Erythroblast (primary cell): ENCODE measurements around the gene NKD2.

ENCODE experiments used
- DNase-seq, 2 experiments: peaks; one replicate each; lab custom pipeline; 2025; lab: John Stamatoyannopoulos, UW
- GATA1 ChIP-seq: IDR thresholded peaks from 2 replicates; pipeline ENCODE4 v1.6.1; 2011; ENCODE audit warnings: low read depth, mild to moderate bottlenecking, control low read depth, low read length, moderate library complexity
- POLR2A ChIP-seq: IDR thresholded peaks from 2 replicates; pipeline ENCODE4 v1.6.1; 2011; ENCODE audit warnings: mild to moderate bottlenecking, low read length

Gene NKD2

GRCh38 chr5:983238-983524 is 25.4 kb upstream of the NKD2 start:
- DNase-seq = no peak
- TF ChIP-seq GATA1 = no peak
- no peak for TF ChIP-seq POLR2A

GRCh38 chr5:983568-983967 is 25.0 kb upstream of the NKD2 start:
- TF ChIP-seq POLR2A = no peak
- TF ChIP-seq GATA1 = no peak

GRCh38 chr5:984774-985173 is 23.8 kb upstream of the NKD2 start:
- TF ChIP-seq POLR2A (no peak), GATA1 (no peak)
- DNase-seq = no peak

More at GRCh38 chr5:983568-983967, 25.0 kb upstream of the NKD2 start:
- DNase-seq = no peak

- TF ChIP-seq GATA1 (no peak), POLR2A (no peak)
- no peak for DNase-seq
These were observed 20.8 kb upstream of the NKD2 start for GRCh38 chr5:987761-988160.

- no peak for DNase-seq
- TF ChIP-seq GATA1 (no peak), POLR2A (no peak)
These were observed 20.3 kb upstream of the NKD2 start for GRCh38 chr5:988322-988721.

- DNase-seq = peak; percentile 30 to 55
These were observed 18.6 kb upstream of the NKD2 start for GRCh38 chr5:989961-990530.

GRCh38 chr5:991472-992267 is 16.9 kb upstream of the NKD2 start:
- no peak for DNase-seq
- TF ChIP-seq POLR2A (no peak), GATA1 (no peak)

More at GRCh38 chr5:989961-990530, 18.6 kb upstream of the NKD2 start:
- TF ChIP-seq GATA1 (no peak), POLR2A (no peak)

GRCh38 chr5:994272-994607 is 14.4 kb upstream of the NKD2 start:
- TF ChIP-seq POLR2A (no peak), GATA1 (no peak)

GRCh38 chr5:994821-995220 is 13.8 kb upstream of the NKD2 start:
- peak in 1 of 2 experiments; percentile 11 for DNase-seq
- TF ChIP-seq GATA1 (no peak), POLR2A (no peak)

More at GRCh38 chr5:994272-994607, 14.4 kb upstream of the NKD2 start:
- no peak for DNase-seq

- no peak for DNase-seq
- no peak for TF ChIP-seq POLR2A
- no peak for TF ChIP-seq GATA1
These were observed 13.3 kb upstream of the NKD2 start for GRCh38 chr5:995318-995717.

GRCh38 chr5:997001-997474 is 11.6 kb upstream of the NKD2 start:
- TF ChIP-seq POLR2A = no peak
- TF ChIP-seq GATA1 = no peak
- DNase-seq = no peak

- TF ChIP-seq GATA1 (no peak), POLR2A (no peak)
- DNase-seq = no peak
These were observed 10.9 kb upstream of the NKD2 start for GRCh38 chr5:997711-998110.

GRCh38 chr5:998246-999031 is 10.2 kb upstream of the NKD2 start:
- no peak for TF ChIP-seq POLR2A
- no peak for TF ChIP-seq GATA1
- DNase-seq = no peak

GRCh38 chr5:999032-999501 is 9.5 kb upstream of the NKD2 start:
- no peak for DNase-seq
- TF ChIP-seq GATA1 (no peak), POLR2A (no peak)
